Activated CD4-positive, alpha-beta T cell treated with anti-CD3 and anti-CD28 coated beads, Interleukin-10, Interleukin-2, amounts not matched to agents 100 ng/mL and 50 ng/mL, durations not matched to agents 16 hours and 8 hours (primary cell): ENCODE results near the gene CD6.
A peak's percentile ranks its signal among the peaks of the same experiment; 100 is the strongest.

Source experiments
- DNase-seq: peaks from one replicate; pipeline ENCODE4 v3.0.0-alpha.2; 2020

CD6 gene, protein sequence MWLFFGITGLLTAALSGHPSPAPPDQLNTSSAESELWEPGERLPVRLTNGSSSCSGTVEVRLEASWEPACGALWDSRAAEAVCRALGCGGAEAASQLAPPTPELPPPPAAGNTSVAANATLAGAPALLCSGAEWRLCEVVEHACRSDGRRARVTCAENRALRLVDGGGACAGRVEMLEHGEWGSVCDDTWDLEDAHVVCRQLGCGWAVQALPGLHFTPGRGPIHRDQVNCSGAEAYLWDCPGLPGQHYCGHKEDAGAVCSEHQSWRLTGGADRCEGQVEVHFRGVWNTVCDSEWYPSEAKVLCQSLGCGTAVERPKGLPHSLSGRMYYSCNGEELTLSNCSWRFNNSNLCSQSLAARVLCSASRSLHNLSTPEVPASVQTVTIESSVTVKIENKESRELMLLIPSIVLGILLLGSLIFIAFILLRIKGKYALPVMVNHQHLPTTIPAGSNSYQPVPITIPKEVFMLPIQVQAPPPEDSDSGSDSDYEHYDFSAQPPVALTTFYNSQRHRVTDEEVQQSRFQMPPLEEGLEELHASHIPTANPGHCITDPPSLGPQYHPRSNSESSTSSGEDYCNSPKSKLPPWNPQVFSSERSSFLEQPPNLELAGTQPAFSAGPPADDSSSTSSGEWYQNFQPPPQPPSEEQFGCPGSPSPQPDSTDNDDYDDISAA

DNA sequence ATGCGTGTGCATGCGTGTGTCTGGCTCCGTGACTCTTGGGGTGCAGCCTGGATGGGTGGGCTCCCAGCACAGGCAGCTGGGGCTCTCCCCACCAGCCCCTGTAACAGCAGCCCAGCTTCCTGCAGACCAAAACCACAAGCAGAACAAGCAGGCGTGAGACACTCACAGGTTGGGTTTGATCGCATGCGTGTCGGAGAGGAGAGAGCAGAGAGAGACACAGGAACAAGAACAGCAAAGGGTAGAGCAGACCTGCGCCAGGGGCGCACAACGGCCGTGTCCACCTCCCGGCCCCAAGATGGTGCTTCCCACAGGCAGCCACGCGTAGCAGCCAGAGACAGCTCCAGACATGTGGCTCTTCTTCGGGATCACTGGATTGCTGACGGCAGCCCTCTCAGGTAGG is at the start of gene CD6:
TSS of gene CD6 (plus strand) at position 161 of the 400 bp plus-strand sequence. CDS start at position 347, 186 bp downstream.
- peak; percentile 83 for DNase-seq

DNA sequence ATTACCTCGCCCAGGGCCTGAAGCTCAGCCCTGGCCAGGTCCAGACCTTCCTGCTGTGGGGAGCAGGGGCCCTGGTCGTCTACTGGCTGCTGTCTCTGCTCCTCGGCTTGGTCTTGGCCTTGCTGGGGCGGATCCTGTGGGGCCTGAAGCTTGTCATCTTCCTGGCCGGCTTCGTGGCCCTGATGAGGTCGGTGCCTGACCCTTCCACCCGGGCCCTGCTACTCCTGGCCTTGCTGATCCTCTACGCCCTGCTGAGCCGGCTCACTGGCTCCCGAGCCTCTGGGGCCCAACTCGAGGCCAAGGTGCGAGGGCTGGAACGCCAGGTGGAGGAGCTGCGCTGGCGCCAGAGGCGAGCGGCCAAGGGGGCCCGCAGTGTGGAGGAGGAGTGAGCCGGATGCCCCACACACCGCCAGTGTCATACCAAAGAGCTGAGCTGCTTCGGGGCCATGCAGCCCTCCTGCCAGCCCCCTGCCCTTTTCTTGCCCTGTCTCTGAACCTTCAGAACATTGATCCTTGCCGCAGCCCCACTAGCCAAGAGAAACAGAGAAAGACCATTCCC is 49.6 kb upstream of the CD6 start:
- DNase-seq = no peak

DNA sequence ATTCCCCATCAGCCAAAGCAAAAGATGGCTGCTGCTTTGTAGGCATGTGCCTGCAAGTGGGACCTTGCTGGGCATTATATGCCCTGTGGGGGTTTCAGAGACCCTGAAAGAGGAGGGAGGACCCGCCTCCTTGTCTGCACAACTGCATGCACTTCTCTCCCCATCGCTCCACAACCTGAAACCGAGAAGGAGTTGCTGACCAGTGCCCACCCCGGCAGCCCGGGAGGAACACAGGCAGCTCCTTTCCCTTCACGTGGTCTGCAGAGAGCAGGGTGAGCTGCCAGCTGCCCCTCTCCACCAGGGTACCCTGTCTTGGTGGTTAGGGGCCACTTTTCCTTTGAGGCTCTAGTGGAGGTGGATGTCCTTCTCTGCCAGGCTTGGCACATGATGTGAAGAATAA is 48.6 kb upstream of the CD6 start:
- DNase-seq = no peak

DNA sequence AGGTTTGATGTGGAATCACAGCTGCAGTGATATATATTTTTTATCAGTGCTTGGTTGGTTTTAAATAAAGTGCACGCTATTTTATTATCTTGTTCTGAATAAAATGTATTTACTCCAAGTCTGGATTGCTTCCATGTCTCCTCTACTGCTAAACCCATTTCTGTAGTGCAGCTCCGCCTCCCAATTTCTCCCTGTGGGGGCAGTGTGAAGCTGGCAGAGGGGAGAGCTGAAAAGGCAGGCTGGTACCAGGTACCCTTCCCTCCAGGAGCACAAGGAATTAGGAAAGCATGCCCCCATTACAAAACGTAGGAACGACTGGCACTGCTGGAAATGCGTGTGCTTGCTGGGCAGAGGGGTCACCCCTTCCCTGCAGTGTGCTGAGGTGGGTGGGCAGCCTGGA is 48.2 kb upstream of the CD6 start:
- no peak for DNase-seq

DNA sequence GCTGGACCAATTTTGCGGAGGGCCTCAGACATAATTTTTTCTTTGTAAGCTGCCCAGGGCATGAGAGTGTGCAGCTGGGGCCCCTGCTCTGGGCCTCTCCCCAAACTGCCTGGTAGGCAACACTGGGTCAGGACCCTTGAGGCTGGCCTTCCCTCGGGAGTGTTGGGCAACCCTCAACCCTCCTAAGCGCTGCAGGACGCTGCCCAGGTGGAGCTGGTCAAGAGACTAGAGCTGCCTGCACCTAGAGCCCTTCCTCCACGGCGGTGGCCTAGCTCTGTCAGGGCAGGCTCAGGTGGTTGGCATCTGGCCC is 47.7 kb upstream of the CD6 start:
- no peak for DNase-seq

DNA sequence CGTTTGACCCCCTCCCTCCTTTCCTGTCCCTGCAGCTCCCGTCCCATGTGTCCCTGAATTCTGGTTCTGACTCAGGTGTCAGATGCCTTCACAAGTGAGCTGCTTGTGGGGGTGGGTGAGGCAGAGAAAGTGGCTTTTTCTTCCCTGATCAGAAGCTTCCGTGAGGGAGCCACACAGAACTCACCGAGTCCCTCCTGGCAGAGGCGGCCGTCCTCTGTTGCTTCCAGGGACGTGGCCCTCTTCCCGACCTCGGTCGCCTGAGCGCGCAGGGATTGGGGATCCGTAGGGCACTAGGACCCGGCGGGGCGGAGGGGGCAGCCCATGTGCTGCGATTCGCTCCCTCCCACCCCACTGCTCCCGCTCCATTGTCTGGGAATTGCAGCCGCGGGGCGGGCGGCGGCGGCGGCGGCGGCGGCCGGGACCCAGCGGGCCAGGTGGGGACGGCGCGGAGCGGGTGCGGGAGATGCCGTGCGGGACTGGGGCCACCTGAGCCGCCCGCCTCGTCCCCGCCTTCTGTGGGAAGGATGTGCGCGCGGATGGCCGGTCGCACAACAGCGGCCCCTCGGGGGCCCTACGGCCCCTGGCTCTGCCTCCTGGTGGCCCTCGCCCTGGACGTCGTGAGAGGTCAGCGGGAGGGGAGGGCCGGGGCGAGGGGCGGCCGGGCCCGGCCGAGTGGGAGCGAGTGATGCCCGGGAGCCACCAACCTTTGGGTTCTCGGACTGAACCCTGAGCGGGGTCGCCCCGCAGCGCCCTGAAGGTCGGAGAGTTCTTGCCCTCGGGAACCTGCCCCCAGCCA is 47.2 kb upstream of the CD6 start, which contains the start of gene TMEM132A:
TSS of gene TMEM132A (plus strand) at position 351 of the 796 bp plus-strand sequence. CDS start at position 525, 174 bp downstream.
- peak; percentile 32 for DNase-seq

DNA sequence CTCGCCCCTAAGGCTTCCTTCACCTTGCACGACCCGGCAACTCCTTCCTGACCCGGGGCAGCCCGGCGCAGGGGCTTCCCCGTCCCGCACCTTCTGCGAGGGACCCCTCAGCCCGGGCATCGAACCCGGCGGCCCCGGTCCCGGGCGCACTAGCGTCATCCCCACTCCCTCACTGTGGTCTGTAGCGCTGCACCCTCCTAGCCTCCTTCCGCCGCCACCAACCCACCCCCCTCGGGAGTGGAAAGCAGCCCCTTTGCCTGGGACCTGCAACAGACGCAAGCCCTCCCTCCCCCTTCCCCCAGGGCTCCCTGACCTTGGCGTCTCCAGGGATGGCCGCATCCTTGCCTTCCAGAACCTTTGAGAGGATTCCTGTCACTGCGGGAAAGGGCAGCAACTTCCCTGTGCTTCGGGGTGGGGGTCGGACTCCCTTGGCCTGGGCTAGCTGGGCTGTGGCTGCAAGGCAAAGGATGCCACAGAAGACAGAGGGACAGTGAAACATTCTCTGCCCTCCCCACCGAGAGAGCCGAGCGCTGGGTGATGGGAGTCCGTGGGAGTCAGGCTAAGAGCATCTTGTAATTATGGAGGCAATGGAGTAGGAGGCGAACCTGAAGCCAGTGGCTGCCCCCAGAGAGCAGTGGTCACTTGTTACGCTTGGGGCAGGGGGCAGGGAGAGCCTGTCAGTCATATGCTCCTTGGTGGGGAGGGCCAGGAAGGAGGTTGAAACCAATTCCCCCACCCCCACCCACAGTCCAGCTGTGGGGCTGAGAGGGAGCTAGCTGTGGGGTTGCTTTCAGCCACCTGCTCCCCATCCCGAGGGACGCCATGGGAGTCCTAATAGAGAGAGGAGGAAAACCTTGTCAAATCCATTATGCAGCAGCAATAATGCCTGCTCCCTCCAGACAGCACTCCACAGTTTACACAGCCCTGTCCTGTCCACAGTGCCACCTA is 46.3 kb upstream of the CD6 start:
- no peak for DNase-seq

DNA sequence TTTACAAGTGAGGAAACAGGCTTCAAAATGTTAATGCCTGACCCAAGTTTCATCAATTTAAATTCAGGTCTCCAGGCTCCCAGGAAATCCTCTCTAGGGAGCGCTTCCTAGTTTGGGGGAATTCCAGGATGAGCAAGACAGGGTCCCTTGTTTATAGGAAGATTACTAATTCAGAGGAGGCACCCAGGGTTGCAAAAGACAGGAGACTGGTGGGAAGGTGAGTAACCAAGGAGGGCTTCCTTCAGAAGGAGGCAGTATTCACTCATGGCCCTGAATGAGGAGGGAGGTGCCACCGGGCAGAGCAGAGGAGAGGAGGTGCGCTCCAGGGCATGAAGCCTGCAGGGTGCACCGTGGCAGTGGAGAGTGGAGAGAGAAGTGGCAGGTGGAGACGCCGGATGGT is 45.6 kb upstream of the CD6 start:
- DNase-seq = no peak

DNA sequence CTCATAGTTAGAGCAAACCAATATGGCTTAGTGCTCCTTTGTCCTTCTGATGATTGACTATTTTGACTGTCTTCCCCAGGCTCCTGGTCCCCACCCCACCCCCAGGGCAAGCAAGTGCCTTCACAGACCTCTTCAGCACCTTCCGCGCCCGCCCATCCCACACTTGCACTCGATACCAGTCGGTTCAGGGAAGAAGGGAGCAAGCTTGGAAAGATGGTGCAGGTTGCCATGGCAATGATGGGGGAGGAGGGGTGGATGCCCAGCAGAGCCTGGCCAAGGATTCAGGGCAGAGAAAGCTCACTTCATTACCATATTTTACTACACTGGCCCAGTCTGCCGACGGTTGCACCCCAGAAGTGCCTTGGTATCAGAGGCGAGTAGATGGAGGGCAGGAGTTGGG is 45.0 kb upstream of the CD6 start:
- DNase-seq = no peak

DNA sequence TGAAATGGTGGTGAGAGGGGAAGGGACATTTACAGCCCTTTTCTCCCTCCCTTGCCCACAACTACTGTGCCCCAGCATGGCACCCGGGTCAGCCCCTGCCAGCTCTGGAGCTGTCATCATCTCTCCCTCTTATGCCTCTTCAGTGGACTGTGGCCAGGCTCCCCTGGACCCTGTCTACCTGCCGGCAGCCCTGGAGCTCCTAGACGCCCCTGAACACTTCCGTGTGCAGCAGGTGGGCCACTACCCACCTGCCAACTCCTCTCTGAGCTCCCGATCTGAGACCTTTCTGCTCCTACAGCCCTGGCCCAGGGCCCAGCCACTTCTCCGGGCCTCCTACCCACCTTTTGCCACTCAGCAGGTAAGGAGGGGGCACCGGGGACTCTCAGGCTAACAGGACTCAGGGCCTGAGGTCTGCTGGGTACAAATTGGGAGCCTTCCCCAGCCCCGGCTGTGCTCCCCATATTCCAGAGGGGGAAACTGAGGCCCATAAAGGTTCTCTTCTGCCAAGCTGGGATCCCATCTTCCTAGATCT is 44.4 kb upstream of the CD6 start:
- DNase-seq = no peak

DNA sequence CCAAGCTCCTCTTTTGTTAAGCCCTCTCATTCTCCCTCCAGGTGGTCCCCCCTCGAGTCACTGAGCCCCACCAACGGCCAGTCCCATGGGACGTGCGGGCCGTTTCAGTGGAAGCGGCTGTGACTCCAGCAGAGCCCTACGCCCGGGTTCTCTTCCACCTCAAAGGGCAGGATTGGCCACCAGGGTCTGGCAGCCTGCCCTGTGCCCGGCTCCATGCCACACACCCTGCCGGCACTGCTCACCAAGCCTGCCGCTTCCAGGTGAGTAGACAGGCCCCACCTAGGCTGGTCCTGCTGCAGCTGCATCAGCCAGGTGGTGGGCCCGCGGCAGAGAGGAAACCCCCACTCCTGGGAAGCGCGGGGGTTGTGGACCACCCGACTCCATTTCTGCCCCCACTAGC is 43.9 kb upstream of the CD6 start:
- no peak for DNase-seq

DNA sequence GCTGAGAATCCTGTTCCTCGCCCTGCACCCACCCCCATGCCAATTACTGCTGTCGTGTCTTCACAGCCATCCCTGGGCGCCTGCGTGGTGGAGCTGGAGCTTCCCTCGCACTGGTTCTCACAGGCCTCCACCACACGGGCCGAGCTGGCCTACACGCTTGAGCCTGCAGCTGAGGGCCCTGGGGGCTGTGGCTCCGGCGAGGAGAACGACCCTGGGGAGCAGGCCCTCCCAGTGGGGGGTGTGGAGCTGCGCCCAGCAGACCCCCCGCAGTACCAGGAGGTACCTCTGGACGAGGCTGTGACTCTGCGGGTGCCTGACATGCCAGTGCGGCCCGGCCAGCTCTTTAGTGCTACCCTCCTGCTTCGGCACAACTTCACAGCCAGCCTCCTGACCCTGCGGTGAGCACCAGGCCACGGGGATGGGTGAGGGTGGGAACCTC is 42.9 kb upstream of the CD6 start:
- DNase-seq = no peak

DNA sequence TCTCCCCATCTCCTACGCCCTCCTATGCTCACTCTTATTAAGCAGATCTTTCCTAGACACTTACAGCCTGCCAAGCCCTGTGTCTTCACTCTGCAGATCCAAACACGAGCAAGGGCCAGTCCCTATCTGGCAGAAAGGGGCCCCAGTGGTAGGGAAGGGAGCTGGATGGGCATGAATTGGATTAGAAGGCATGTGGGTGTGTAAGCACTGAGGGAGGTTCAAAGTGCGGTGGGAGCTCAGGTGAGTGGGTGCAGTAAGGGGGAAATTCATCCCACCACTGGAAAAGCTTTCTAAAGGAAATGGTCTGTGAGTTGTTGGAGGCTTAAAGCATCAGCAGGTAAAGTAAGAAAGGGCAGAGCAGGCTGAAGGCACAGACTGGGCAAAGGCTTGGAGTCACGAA is 41.7 kb upstream of the CD6 start:
- DNase-seq = no peak

DNA sequence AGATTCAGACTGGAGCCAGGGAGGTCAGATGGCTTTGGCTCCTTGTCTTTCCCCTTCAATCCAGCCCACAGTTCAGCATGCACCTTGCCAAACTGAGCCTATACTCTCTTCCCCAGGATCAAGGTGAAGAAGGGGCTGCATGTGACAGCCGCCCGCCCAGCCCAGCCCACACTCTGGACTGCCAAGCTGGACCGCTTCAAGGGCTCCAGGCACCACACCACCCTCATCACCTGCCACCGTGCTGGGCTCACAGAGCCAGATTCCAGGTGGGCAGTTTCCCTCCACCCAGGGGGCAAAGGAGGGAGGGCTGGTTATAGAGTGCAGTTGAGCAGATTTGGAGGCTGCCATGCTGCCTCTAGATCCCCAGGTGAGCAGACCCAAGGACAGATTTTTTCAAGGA is 41.1 kb upstream of the CD6 start:
- DNase-seq = no peak

DNA sequence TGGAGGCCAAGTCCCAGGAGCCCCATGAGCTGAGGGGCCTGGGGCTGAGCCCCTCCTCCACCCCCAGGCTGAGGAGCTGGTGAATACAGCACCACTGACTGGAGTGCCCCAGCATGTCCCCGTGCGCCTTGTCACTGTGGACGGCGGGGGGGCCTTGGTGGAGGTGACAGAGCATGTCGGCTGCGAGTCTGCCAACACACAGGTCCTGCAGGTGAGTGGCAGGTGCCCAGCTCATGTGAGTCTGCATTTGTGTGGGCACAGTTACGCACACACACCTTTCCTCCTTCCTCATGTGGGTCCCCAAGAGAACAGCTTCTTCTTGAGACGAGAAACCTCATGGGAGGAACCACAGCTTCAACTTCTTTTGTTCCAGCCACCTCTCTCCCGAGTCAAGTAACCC is 39.6 kb upstream of the CD6 start:
- no peak for DNase-seq

DNA sequence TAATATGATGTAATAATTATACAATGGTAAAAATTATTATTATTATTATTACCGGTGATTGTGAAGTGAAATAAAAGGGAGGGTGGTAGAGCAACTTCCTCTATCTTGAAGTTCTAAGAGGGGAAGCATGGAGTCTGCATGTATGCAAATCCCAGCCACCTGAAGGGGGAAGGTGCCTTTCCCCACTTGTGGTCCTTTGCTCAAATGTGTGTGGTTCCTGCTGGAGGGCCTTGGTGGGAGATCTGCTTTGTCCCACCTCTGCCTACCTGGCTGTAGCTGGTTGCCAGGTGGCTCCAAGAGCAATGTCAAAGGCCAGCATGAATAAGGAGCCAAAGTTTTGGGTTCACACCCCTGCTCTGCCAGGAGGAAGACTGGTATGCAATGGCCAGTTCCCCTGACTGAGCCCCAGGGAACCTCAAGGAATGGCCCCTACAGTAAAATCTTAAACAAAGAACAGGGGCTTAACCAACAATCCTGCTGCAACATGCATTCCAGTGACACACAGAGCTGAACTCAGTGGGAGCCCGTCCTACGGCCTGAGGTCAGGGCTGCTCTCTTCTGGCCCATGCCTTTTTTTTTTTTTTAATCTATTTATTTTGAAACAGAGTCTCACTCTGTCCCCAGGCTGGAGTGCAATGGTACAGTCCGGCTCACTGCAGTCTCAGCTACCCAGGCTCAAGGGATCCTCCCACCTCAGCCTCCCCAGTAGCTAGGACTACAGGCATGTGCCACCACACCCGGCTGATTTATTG is 38.7 kb upstream of the CD6 start:
- DNase-seq = no peak

DNA sequence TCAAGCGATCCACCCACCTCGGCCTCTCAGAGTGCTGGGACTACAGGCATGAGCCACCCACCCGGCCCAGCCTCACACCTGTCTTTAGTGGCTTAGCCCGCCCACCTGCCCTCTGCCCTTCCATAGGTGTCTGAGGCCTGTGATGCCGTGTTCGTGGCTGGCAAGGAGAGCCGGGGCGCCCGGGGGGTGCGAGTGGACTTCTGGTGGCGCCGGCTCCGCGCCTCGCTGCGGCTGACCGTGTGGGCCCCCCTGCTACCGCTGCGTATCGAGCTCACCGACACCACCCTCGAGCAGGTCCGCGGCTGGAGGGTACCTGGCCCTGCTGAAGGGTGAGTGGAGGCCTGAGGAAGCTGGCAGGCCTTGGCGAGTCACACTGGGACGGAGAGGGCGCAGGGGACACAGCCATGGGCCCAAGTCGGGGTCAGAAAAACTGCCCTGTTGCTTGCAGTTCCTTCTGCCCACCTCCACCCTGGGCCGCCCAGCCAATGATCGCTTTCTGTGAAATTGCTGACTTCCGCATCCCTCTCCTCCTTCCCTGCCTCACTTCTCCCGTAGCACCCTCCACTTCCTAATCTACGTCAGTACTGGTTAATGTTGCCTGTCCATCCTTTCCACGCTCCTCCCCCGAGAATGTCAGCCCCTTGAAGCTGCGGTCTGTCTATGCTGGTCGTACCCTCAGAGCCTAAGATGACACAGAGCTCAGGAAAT is 37.9 kb upstream of the CD6 start:
- no peak for DNase-seq

DNA sequence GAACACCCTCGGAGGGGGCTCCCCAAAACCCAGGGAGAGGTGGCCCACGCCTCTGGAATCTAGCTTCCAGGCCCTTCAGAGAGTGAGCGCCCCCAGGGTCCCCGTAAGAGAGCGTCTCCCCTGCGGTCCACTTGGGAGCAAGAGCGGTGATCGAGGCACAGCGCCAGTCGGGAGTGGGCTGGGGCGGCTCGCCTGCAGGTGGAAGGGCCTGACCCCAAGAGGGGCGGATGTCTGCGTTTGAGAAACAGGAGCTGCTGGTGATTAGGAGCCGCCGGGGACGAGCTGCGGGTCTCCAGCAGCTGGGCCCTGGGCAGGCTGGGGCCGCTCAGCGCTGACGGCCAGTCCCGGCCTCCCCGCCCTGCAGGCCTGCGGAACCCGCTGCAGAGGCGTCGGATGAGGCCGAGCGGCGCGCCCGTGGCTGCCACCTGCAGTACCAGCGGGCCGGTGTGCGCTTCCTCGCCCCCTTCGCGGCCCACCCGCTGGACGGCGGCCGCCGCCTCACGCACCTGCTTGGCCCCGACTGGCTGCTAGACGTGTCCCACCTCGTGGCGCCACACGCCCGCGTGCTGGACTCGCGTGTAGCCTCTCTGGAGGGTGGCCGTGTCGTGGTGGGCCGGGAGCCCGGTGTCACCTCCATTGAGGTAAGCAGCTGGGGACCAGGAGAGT is 37.2 kb upstream of the CD6 start:
- no peak for DNase-seq

DNA sequence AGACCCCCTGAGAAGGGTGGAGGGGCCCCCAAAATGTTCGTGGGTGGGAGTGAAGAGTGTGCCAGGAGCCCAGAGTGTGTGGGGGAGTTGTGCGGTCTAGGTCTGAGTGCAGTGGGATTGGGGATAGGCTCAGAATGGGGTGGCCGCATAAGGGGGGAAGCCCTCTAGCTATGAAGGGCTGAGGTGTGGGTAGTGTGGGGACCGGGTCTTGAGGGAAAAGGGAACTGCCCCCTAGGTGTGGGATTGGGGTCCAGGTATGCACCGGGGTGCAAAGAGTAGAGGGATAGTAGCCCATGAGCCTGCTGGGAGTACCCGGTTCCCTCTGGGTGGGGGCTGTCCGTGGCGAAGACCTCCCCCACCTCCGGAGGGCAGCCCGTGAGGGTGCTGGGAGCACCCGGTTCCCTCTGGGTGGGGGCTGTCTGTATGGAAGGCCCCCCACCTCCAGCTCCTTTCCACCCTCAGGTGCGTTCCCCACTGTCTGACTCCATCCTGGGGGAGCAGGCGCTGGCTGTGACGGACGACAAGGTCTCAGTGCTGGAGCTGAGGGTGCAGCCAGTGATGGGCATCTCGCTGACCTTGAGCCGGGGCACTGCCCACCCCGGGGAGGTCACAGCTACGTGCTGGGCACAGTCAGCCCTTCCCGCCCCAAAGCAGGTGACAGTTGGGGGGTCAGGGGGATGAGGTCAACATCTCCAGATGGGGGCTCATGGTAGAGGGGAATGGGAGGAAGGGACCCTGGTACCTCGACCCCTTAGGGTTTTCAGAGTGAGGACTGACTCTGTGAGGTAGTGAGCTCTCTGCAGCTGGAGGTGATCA is 36.5 kb upstream of the CD6 start:
- DNase-seq = no peak
